GM13977 (cell line): Measurements from ENCODE around the gene KCNQ1.

Source experiments
- DNase-seq: peaks from one replicate; pipeline ENCODE4 v3.0.0; 2012; ENCODE audit warnings: low spot score
- in situ Hi-C: fragments of 300-500 bp; cut with MboI; formaldehyde crosslinking; loops from one replicate; pipeline ENCODE4 v1.12.0; 2022; ENCODE audit warnings: low sequenced_read_pairs, low pct_unique_long_range_greater_than_20kb, mixed read lengths, inconsistent platforms; ENCODE audit not compliant: unreplicated experiment
- TF ChIP-seq, protein P1 (sequence below): IDR thresholded peaks from 2 replicates; pipeline ENCODE4 v1.5.1; 2012; ENCODE audit warnings: mild to moderate bottlenecking, control low read depth; ENCODE audit not compliant: insufficient read depth; ENCODE audit errors: extremely low read depth, missing control alignments

KCNQ1 gene

DNA sequence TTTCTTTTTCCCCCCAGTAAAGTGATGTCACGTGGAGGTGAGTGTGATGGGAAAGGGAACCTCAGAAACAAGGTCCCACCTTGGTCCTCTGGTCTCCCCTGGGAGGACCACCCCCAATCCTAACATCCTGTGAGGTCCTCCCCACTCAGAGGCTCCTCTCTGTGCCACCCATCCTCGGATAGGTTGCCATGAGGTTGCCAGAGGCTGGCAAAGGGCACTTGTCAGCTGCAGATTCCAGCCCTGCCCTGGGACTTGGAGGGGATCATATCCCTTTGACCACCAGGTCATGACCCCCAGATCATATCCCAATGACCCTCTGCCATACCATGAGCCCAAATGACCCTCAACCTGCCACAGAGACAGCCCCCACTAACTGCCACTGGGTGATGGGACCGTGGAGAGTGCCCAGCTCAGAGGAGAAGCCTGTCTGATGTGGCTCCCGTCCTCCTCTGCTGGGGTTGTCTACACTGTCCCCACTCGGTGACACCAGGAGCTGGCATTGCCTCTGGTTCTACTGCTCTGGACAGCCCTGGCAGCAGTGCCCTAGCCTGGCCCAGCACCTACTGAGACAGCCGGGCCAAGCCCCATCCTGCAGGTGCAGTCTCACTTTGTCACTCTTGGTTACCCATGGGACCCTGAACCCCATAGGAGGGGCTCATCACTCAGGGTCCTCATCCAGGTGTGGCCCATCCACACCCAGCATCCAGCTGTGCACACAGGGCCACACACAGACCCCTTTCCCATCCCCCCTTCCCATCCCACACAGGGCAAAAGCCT, 345.2 kb downstream of the KCNQ1 start:
- DNase-seq, result no peak
- TF ChIP-seq, protein P1, sequence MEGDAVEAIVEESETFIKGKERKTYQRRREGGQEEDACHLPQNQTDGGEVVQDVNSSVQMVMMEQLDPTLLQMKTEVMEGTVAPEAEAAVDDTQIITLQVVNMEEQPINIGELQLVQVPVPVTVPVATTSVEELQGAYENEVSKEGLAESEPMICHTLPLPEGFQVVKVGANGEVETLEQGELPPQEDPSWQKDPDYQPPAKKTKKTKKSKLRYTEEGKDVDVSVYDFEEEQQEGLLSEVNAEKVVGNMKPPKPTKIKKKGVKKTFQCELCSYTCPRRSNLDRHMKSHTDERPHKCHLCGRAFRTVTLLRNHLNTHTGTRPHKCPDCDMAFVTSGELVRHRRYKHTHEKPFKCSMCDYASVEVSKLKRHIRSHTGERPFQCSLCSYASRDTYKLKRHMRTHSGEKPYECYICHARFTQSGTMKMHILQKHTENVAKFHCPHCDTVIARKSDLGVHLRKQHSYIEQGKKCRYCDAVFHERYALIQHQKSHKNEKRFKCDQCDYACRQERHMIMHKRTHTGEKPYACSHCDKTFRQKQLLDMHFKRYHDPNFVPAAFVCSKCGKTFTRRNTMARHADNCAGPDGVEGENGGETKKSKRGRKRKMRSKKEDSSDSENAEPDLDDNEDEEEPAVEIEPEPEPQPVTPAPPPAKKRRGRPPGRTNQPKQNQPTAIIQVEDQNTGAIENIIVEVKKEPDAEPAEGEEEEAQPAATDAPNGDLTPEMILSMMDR, result no peak
- in situ Hi-C loops, result no loop called here

DNA sequence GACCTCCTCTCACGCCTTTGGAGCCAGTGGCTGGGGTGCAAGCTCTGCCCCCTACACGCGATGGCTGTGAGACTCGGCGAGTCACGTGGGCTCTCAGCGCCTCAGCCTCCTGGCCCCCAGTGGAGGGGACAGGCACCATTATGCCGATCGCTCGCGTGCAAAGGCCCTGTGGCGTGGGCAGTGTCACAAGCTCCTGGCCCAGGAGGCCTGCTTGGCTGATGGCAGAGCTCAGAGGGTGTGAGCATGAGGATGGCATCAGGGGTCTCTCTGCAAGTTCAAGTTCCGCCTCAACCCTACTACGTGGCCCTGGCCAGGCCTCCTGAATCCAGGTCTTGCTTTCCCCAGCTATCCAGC, 345.7 kb downstream of the KCNQ1 start:
- TF ChIP-seq, protein P1, result no peak
- DNase-seq, result no peak
- in situ Hi-C loops, result no loop called here

DNA sequence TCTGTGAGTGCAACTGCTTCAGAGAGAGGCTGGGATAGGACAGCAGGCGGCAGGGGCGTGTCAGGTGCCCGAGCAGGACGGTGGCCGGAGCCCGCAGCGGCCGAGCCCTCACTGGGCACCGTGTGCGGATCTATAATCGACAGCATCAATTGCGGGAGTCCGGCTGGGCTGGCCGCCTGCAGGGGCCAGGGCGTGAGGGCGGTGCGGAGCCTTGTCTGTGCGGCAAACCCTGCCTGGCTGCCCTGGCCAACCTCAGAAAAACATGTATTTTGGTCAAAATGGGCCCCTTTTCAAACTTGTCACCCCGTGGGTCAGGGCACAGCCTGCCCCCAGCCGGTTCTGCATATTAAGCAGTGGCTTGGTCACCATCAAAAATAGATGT, 346.3 kb downstream of the KCNQ1 start:
- DNase-seq, result no peak
- TF ChIP-seq, protein P1, result no peak
- in situ Hi-C loops, result no loop called here

DNA sequence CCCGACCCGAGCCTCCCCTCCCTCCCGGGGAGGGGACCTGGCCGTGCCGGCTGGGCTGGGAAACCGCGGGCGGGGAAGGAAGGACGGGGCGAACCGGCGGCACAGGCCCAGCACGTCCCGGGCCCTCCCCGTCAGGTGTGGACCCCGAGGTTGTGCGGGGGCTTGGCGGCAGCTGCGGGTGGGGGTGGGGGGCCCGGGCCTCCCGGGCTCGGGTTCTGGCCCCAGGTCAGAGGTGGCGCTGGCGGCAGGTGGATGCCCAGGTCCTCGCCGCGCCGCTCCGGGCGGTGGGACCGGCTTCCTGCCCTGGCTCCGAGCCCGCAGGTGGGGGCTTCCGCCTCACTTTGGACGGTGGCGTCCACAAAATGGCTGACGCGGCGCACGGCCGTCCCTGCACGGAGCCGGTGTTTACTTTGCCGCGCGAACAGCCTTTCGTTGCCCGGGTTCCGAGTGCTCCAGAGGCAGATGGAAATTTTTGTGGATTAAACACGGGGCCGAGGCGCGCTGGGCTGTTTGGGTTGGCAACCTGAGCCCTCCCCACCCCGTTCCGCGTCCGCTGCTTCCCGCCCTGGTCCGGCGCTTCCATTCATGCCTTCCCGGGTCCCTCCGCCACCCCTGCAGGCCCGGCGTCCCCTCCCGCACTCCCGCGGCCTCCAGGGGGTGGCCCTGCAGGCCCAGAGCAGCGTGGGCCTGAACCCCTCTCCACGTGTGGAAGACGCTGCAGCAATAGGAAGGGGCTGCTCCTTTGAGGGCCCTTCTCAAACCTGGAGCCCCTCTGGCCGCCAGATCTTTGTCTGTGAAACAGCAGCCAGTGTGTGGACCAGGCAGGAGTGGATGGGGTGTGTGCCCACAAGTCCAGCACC, 346.9 kb downstream of the KCNQ1 start:
- TF ChIP-seq, protein P1, result no peak
- no peak for DNase-seq

GRCh38 chr11:2792381-2793250, 347.8 kb downstream of the KCNQ1 start:
- TF ChIP-seq, protein P1, result no peak
- in situ Hi-C loops, result no loop called here
- DNase-seq, result no peak

More for the DNA sequence above, 346.9 kb downstream of the KCNQ1 start:
- in situ Hi-C loops, result no loop called here

- no peak for DNase-seq
- TF ChIP-seq, protein P1, result no peak
- in situ Hi-C loops, result no loop called here
Observed at GRCh38 chr11:2793701-2794045, 348.9 kb downstream of the KCNQ1 start.
